ENCODE data around the gene ARFGEF2.

GRCh38 chr20:48972816-48973215 is 51.3 kb downstream of the ARFGEF2 start:
- TF ChIP-seq CTCF (IDR thresholded peaks at IDR 0.05) (no peak), EP300 (IDR thresholded peaks at IDR 0.05) (no peak)

Data from ovary (tissue), 3 donors.